HEK293 (cell line): ENCODE measurements around the gene INPP5A.

ENCODE experiments used
- CTCF ChIA-PET: fragments of 350-600 bp; formaldehyde crosslinking; extraction: SDS; loops from one replicate; lab custom pipeline; 2021; ENCODE audit warnings: antibody characterized with exemption; lab: Yijun Ruan, JAX
- POLR2A ChIA-PET: fragments of 300-600 bp; formaldehyde crosslinking; extraction: SDS; loops from one replicate; lab custom pipeline; 2020; ENCODE audit warnings: antibody characterized with exemption, inconsistent platforms; lab: Yijun Ruan, JAX
- H3K27ac ChIP-seq: fragments of 200-500 bp; sonication (Bioruptor generic); 2 replicates; pipeline ENCODE4 v1.5.1; 2014; ENCODE audit warnings: low read depth, low read length, control low read depth, inconsistent platforms; ENCODE audit errors: extremely low read depth
- H3K36me3 ChIP-seq, 2 experiments: fragments of 200-500 bp in 1 of 2; sonication (Bioruptor generic) in 1 of 2; 1 replicate in 1 of 2; 2 replicates in 1 of 2; pipeline ENCODE4 v1.5.1; 2014 to 2017; ENCODE audit warnings: inconsistent platforms in 2 of 2, low read length in 2 of 2; ENCODE audit not compliant: control insufficient read depth in 2 of 2, insufficient read depth in 1 of 2
- H3K4me1 ChIP-seq: fragments of 200-500 bp; sonication (Bioruptor generic); 2 replicates; pipeline ENCODE4 v1.5.1; 2014; ENCODE audit warnings: mild to moderate bottlenecking, low read length, inconsistent platforms; ENCODE audit not compliant: control insufficient read depth, insufficient read depth
- H3K4me3 ChIP-seq: 2 replicates; pipeline ENCODE4 v1.5.1; 2011; ENCODE audit warnings: low read depth, mild to moderate bottlenecking, control low read depth, low read length, moderate library complexity
- H3K9me3 ChIP-seq: fragments of 200-500 bp; sonication (Bioruptor generic); 2 replicates; pipeline ENCODE4 v1.5.1; 2014; ENCODE audit warnings: low read depth, low read length, inconsistent platforms; ENCODE audit not compliant: control insufficient read depth, insufficient read depth
- BCL6B ChIP-seq: fragments of 450-650 bp; formaldehyde crosslinking; IDR thresholded peaks from 2 replicates; pipeline ENCODE4 v1.5.1; 2017; ENCODE audit warnings: missing biosample characterization, missing genetic modification characterization
- FEZF1 ChIP-seq: fragments of 450-650 bp; formaldehyde crosslinking; IDR thresholded peaks from 2 replicates; pipeline ENCODE4 v1.5.1; 2016; ENCODE audit warnings: missing biosample characterization, missing genetic modification characterization
- GFI1B ChIP-seq: fragments of 450-650 bp; formaldehyde crosslinking; IDR thresholded peaks from 2 replicates; pipeline ENCODE4 v1.5.1; 2016; ENCODE audit warnings: missing biosample characterization, missing genetic modification characterization
- GLIS1 ChIP-seq: fragments of 450-650 bp; formaldehyde crosslinking; IDR thresholded peaks from 2 replicates; pipeline ENCODE4 v1.5.1; 2016; ENCODE audit warnings: missing biosample characterization, missing genetic modification characterization
- HIC1 ChIP-seq: fragments of 450-650 bp; formaldehyde crosslinking; IDR thresholded peaks from 2 replicates; pipeline ENCODE4 v1.5.1; 2016; ENCODE audit warnings: missing biosample characterization, missing genetic modification characterization
- MYNN ChIP-seq: fragments of 450-650 bp; formaldehyde crosslinking; IDR thresholded peaks from 2 replicates; pipeline ENCODE4 v1.5.1; 2016; ENCODE audit warnings: missing biosample characterization, missing genetic modification characterization, borderline replicate concordance
- OSR2 ChIP-seq: fragments of 450-650 bp; formaldehyde crosslinking; IDR thresholded peaks from 2 replicates; pipeline ENCODE4 v1.5.1; 2016; ENCODE audit warnings: missing biosample characterization, missing genetic modification characterization
- PRDM1 ChIP-seq: fragments of 450-650 bp; formaldehyde crosslinking; IDR thresholded peaks from 2 replicates; pipeline ENCODE4; 2016; ENCODE audit warnings: missing biosample characterization, missing genetic modification characterization
- PRDM2 ChIP-seq: fragments of 450-650 bp; formaldehyde crosslinking; IDR thresholded peaks from 2 replicates; pipeline ENCODE4 v1.5.1; 2016; ENCODE audit warnings: missing biosample characterization, missing genetic modification characterization, borderline replicate concordance
- REPIN1 ChIP-seq: fragments of 450-650 bp; formaldehyde crosslinking; IDR thresholded peaks from 2 replicates; pipeline ENCODE4 v1.5.1; 2017; ENCODE audit warnings: missing biosample characterization, missing genetic modification characterization, low read depth
- SCRT1 ChIP-seq: fragments of 450-650 bp; formaldehyde crosslinking; IDR thresholded peaks from 2 replicates; pipeline ENCODE4 v1.5.1; 2016; ENCODE audit warnings: missing biosample characterization, missing genetic modification characterization, borderline replicate concordance
- TCF7L2 ChIP-seq: IDR thresholded peaks from 2 replicates; pipeline ENCODE4 v1.6.1; 2011; ENCODE audit warnings: low read depth, mild to moderate bottlenecking, inconsistent platforms, low read length, moderate library complexity, borderline replicate concordance
- YY1 ChIP-seq: fragments of 450-650 bp; formaldehyde crosslinking; IDR thresholded peaks from 2 replicates; pipeline ENCODE4 v1.5.1; 2018; ENCODE audit warnings: missing biosample characterization, missing genetic modification characterization
- ZEB2 ChIP-seq: fragments of 450-650 bp; formaldehyde crosslinking; IDR thresholded peaks from 2 replicates; pipeline ENCODE4 v1.5.1; 2016; ENCODE audit warnings: missing biosample characterization, missing genetic modification characterization
- ZNF121 ChIP-seq: fragments of 450-650 bp; formaldehyde crosslinking; IDR thresholded peaks from 2 replicates; pipeline ENCODE4 v1.5.1; 2016; ENCODE audit warnings: missing biosample characterization, missing genetic modification characterization
- ZNF133 ChIP-seq: fragments of 450-650 bp; formaldehyde crosslinking; IDR thresholded peaks from 2 replicates; pipeline ENCODE4 v1.5.1; 2016; ENCODE audit warnings: missing biosample characterization, missing genetic modification characterization
- ZNF148 ChIP-seq: fragments of 450-650 bp; formaldehyde crosslinking; IDR thresholded peaks from 2 replicates; pipeline ENCODE4 v1.5.0; 2017; ENCODE audit warnings: missing biosample characterization, missing genetic modification characterization, borderline replicate concordance
- ZNF16 ChIP-seq: fragments of 450-650 bp; formaldehyde crosslinking; IDR thresholded peaks from 2 replicates; pipeline ENCODE4 v1.5.1; 2016; ENCODE audit warnings: low read depth, missing biosample characterization, missing genetic modification characterization
- ZNF2 ChIP-seq: fragments of 450-650 bp; formaldehyde crosslinking; IDR thresholded peaks from 2 replicates; pipeline ENCODE4 v1.5.1; 2016; ENCODE audit warnings: missing biosample characterization, missing genetic modification characterization
- ZNF292 ChIP-seq: fragments of 450-650 bp; formaldehyde crosslinking; IDR thresholded peaks from 2 replicates; pipeline ENCODE4 v1.5.1; 2016; ENCODE audit warnings: low read depth, missing biosample characterization, missing genetic modification characterization, borderline replicate concordance
- ZNF416 ChIP-seq: fragments of 450-650 bp; formaldehyde crosslinking; IDR thresholded peaks from 2 replicates; pipeline ENCODE4 v1.5.1; 2016; ENCODE audit warnings: missing biosample characterization, missing genetic modification characterization
- ZNF560 ChIP-seq: fragments of 450-650 bp; formaldehyde crosslinking; IDR thresholded peaks from 2 replicates; pipeline ENCODE4 v1.5.1; 2017; ENCODE audit warnings: missing biosample characterization, missing genetic modification characterization, borderline replicate concordance
- ZNF677 ChIP-seq: fragments of 450-650 bp; IDR thresholded peaks from 2 replicates; pipeline ENCODE4 v1.5.0; 2018; ENCODE audit warnings: missing biosample characterization, mild to moderate bottlenecking, missing genetic modification characterization, moderate library complexity

The INPP5A gene

GRCh38 chr10:132809232-132810140 is 271.9 kb downstream of the INPP5A start:
- ChIA-PET CTCF (no interaction called here), POLR2A (no interaction called here)
- TF ChIP-seq GLIS1 (no peak), SCRT1 (no peak), ZNF292 (tag by site-specific recombination) (no peak), HIC1 (tag by site-specific recombination) (no peak), TCF7L2 (no peak), ZNF416 (tag by site-specific recombination) (no peak), ZNF148 (tag by site-specific recombination) (no peak), ZNF560 (tag by site-specific recombination) (no peak), GFI1B (no peak), ZNF16 (no peak), PRDM1 (no peak), ZNF121 (no peak)
- no peak overlapping the region for H3K27ac ChIP-seq
- H3K4me3 ChIP-seq: no peak overlapping the region
- H3K4me1 ChIP-seq: no peaks in the 10 kb centered on the region
- H3K36me3 ChIP-seq: no peaks in the 10 kb centered on the region
- H3K9me3 ChIP-seq: no peaks in the 10 kb centered on the region

- ChIA-PET POLR2A (no interaction called here), CTCF (no interaction called here)
- H3K9me3 ChIP-seq: no peaks in the 10 kb centered on the region
- H3K4me1 ChIP-seq: no peaks in the 10 kb centered on the region
- no peaks in the 10 kb centered on the region for H3K36me3 ChIP-seq
- H3K27ac ChIP-seq: no peak overlapping the region
- H3K4me3 ChIP-seq: no peak overlapping the region
- TF ChIP-seq OSR2 (tag by site-specific recombination) (no peak), ZEB2 (tag by site-specific recombination) (no peak), REPIN1 (tag by site-specific recombination) (no peak), FEZF1 (no peak), YY1 (tag by site-specific recombination) (no peak), ZNF677 (tag by site-specific recombination) (no peak), MYNN (tag by site-specific recombination) (no peak), PRDM2 (no peak), BCL6B (tag by site-specific recombination) (no peak), GFI1B (no peak), GLIS1 (no peak), ZNF133 (tag by site-specific recombination) (no peak), ZNF2 (no peak)
Observed at GRCh38 chr10:132810141-132810806, 272.7 kb downstream of the INPP5A start.
